ENCODE measurements around the gene GMNN.

GMNN gene

DNA sequence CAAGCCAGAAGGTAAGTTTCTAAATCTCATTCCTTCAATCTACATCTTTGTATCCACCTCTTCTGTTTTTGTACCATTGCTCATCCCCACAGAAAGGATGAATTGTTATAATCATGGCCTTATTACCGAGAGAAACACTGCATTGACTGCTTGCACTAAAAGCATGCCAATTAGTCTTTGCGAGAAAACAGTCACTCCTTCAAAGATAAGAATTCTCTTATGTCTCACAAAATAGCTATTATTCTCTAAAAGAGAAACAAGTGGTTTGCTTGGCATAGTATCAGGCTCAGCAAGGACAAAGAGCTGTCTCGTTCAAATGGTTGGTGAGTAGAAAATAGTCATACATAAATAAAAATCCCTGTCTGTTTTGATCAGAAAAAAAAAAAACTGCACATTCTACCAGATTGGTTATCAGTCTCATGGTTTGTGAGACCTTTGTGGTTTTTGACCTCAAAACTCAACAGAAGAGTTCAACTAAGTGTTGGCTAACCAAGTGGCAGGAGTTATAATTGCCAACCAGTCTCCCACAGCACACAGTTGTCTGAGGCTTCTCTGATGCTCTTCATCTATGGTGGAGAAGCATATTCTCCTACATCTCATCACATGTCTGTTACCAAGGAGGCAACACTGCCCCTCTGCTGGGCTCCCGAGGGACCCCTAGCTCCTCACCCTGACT, 59.1 kb downstream of the GMNN start:
- no peak overlapping the region for H3K4me3 ChIP-seq (ENCODE audit: low read depth, low read length)
- ChIA-PET CTCF (interaction anchor here (0.7 kb wide), 1 partner anchor 117 kb away, joined by 3 read pairs; no protein-coding TSS in a partner anchor), POLR2A (no interaction called here)
- TF ChIP-seq, protein P1, sequence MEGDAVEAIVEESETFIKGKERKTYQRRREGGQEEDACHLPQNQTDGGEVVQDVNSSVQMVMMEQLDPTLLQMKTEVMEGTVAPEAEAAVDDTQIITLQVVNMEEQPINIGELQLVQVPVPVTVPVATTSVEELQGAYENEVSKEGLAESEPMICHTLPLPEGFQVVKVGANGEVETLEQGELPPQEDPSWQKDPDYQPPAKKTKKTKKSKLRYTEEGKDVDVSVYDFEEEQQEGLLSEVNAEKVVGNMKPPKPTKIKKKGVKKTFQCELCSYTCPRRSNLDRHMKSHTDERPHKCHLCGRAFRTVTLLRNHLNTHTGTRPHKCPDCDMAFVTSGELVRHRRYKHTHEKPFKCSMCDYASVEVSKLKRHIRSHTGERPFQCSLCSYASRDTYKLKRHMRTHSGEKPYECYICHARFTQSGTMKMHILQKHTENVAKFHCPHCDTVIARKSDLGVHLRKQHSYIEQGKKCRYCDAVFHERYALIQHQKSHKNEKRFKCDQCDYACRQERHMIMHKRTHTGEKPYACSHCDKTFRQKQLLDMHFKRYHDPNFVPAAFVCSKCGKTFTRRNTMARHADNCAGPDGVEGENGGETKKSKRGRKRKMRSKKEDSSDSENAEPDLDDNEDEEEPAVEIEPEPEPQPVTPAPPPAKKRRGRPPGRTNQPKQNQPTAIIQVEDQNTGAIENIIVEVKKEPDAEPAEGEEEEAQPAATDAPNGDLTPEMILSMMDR (IDR thresholded peaks at IDR 0.05; ENCODE audit: insufficient read depth, low read length, missing control alignments), result no peak
- no peak for DNase-seq (ENCODE audit: low read depth, low spot score)

All from AG04449 (cell line).